GM23338 (cell line): Measurements from ENCODE around the gene STAT3. TPM values are rescaled to one million over a fixed set of nuclear protein-coding genes. Genes with fewer than 3 reads are reported as not detected.

Experiments
- ATAC-seq: fragments of 200-7000 bp; cut with Tn5 transposase; 3 replicates; pipeline ENCODE4 v1.9.1; 2020
- DNase-seq: peaks from one replicate; pipeline ENCODE4 v3.0.0-alpha.2; 2015; ENCODE audit warnings: low spot score
- H2AFZ ChIP-seq: fragments of 200-600 bp; sonication (generic); 2 replicates; pipeline ENCODE4 v1.8.0; 2016; ENCODE audit warnings: antibody characterized with exemption, mild to moderate bottlenecking, moderate library complexity
- H3F3A ChIP-seq: fragments of 200-600 bp; sonication (generic); replicated peaks from 2 replicates; pipeline ENCODE4 v1.8.0; 2017; ENCODE audit warnings: antibody characterized with exemption, mixed run types, low read depth
- H3K27ac ChIP-seq: fragments of 200-600 bp; sonication (generic); 2 replicates; pipeline ENCODE4 v1.6.1; 2016; ENCODE audit warnings: low read depth
- H3K27me3 ChIP-seq: fragments of 200-600 bp; sonication (generic); 2 replicates; pipeline ENCODE4 v1.8.0; 2016; ENCODE audit warnings: mild to moderate bottlenecking, mixed run types, moderate library complexity; ENCODE audit not compliant: insufficient read depth
- H3K36me3 ChIP-seq: fragments of 200-600 bp; sonication (generic); 2 replicates; pipeline ENCODE4 v1.8.0; 2016; ENCODE audit warnings: mild to moderate bottlenecking; ENCODE audit not compliant: insufficient read depth
- H3K4me1 ChIP-seq: fragments of 200-600 bp; sonication (generic); 2 replicates; pipeline ENCODE4 v1.8.0; 2016; ENCODE audit warnings: mild to moderate bottlenecking, moderate library complexity; ENCODE audit not compliant: insufficient read depth
- H3K4me2 ChIP-seq: fragments of 200-600 bp; sonication (generic); 2 replicates; pipeline ENCODE4 v1.7.1; 2017; ENCODE audit warnings: mixed run types
- H3K4me3 ChIP-seq: fragments of 200-600 bp; sonication (generic); 2 replicates; pipeline ENCODE4 v1.6.1; 2016; ENCODE audit warnings: mixed run types
- H3K79me2 ChIP-seq: fragments of 200-600 bp; sonication (generic); replicated peaks from 2 replicates; pipeline ENCODE4 v1.8.0; 2017; ENCODE audit warnings: mild to moderate bottlenecking; ENCODE audit not compliant: insufficient read depth
- H3K9me2 ChIP-seq: fragments of 200-600 bp; sonication (generic); 2 replicates; pipeline ENCODE4 v1.8.0; 2017; ENCODE audit not compliant: insufficient read depth
- H4K20me1 ChIP-seq: fragments of 200-600 bp; sonication (generic); replicated peaks from 2 replicates; pipeline ENCODE4 v1.8.0; 2017; ENCODE audit warnings: mild to moderate bottlenecking; ENCODE audit not compliant: insufficient read depth
- H3K27ac Mint-ChIP-seq: 2 replicates; pipeline ENCODE4 v1.8.0; 2020; ENCODE audit warnings: inconsistent platforms, mild to moderate bottlenecking, moderate library complexity, mixed read lengths
- H3K27me3 Mint-ChIP-seq: 3 replicates; pipeline ENCODE4 v1.8.0; 2022; ENCODE audit warnings: low read depth, mild to moderate bottlenecking, moderate library complexity, mixed read lengths, inconsistent platforms; ENCODE audit not compliant: insufficient read depth, poor library complexity
- H3K36me3 Mint-ChIP-seq: 3 replicates; pipeline ENCODE4 v1.8.0; 2021; ENCODE audit warnings: low read depth, mild to moderate bottlenecking, inconsistent platforms, moderate library complexity, mixed read lengths
- H3K4me1 Mint-ChIP-seq: 3 replicates; pipeline ENCODE4 v1.8.0; 2020; ENCODE audit warnings: mild to moderate bottlenecking, inconsistent platforms, mixed read lengths
- H3K4me3 Mint-ChIP-seq: 3 replicates; pipeline ENCODE4 v1.8.0; 2021; ENCODE audit warnings: moderate library complexity, mild to moderate bottlenecking, inconsistent platforms, mixed read lengths
- H3K9me3 Mint-ChIP-seq: 3 replicates; pipeline ENCODE4 v1.8.0; 2020; ENCODE audit warnings: moderate library complexity, mild to moderate bottlenecking, inconsistent platforms, mixed read lengths
- CREB1 ChIP-seq: fragments of 250-450 bp; sonication (Bioruptor Pico); IDR thresholded peaks from 2 replicates; pipeline ENCODE4 v1.5.0; 2020; ENCODE audit warnings: low read depth, mild to moderate bottlenecking, moderate library complexity
- CTCF ChIP-seq, 2 experiments: fragments of 200-600 bp in 1 of 2; sonication (generic) in 1 of 2; conservative IDR thresholded peaks; 2 replicates each; pipeline versions ENCODE4 v1.5.1 to v1.6.1; 2016 to 2017; ENCODE audit warnings: antibody characterized with exemption in 2 of 2, low read depth in 2 of 2, mild to moderate bottlenecking in 2 of 2, moderate library complexity in 1 of 2
- EZH2 ChIP-seq: fragments of 200-600 bp; sonication (generic); IDR thresholded peaks from one replicate; pipeline ENCODE4 v1.8.0; 2017; ENCODE audit warnings: antibody characterized with exemption, mild to moderate bottlenecking, low read depth; ENCODE audit not compliant: unreplicated experiment
- EZH2phosphoT487 ChIP-seq: fragments of 200-600 bp; sonication (generic); IDR thresholded peaks from one replicate; pipeline ENCODE4 v1.8.1; 2018; ENCODE audit warnings: antibody characterized with exemption; ENCODE audit not compliant: unreplicated experiment
- JUNB ChIP-seq: IDR thresholded peaks from one replicate; pipeline ENCODE4 v1.6.1; 2016; ENCODE audit warnings: antibody characterized with exemption; ENCODE audit not compliant: unreplicated experiment
- NANOG ChIP-seq: IDR thresholded peaks from 2 replicates; pipeline ENCODE4 v1.6.1; 2016; ENCODE audit warnings: antibody characterized with exemption, borderline replicate concordance
- POLR2AphosphoS5 ChIP-seq: IDR thresholded peaks from 2 replicates; pipeline ENCODE4 v1.6.1; 2016; ENCODE audit warnings: antibody characterized with exemption, low read depth
- STAT1 ChIP-seq: IDR thresholded peaks from one replicate; pipeline ENCODE4 v1.6.1; 2016; ENCODE audit warnings: antibody characterized with exemption; ENCODE audit not compliant: unreplicated experiment
- ZNF114 ChIP-seq: fragments of 250-450 bp; sonication (Bioruptor Pico); IDR thresholded peaks from 2 replicates; pipeline ENCODE4 v1.5.0; 2020; ENCODE audit warnings: mild to moderate bottlenecking, moderate library complexity
- ZNF331 ChIP-seq: fragments of 250-450 bp; sonication (Bioruptor Pico); IDR thresholded peaks from 2 replicates; pipeline ENCODE4 v1.5.0; 2020; ENCODE audit warnings: low read depth, mild to moderate bottlenecking, moderate library complexity
- polyA plus RNA-seq: library from polyadenylated mRNA; unstranded; fragments of >200 nt; fragmentation: Nextera tagmentation; extraction: Ambion mirVana; gene quantifications from 2 replicates; pipeline ENCODE4 v1.2.1, GENCODE V29; 2016
- total RNA-seq: library from RNA; depleted of rRNA; stranded (reverse); fragments of >200 nt; shearing (Covaris generic); gene quantifications from 2 replicates; pipeline ENCODE4 v1.2.3, GENCODE V29; 2014
- TF ChIP-seq, protein P1 (sequence below): fragments of 250-450 bp; sonication (Bioruptor Pico); IDR thresholded peaks from 2 replicates; pipeline ENCODE4 v1.5.0; 2020; ENCODE audit warnings: mild to moderate bottlenecking, moderate library complexity
- TF ChIP-seq, protein P2 (sequence below): IDR thresholded peaks from 2 replicates; pipeline ENCODE4 v1.6.1; 2016; ENCODE audit warnings: antibody characterized with exemption
- TF ChIP-seq, protein P3 (sequence below): IDR thresholded peaks from one replicate; pipeline ENCODE4 v1.6.1; 2018; ENCODE audit warnings: antibody characterized with exemption; ENCODE audit not compliant: unreplicated experiment

The STAT3 gene
- total and polyA plus RNA-seq, 2 experiments from 2014 or later, result 49.5 to 78.0 TPM

DNA sequence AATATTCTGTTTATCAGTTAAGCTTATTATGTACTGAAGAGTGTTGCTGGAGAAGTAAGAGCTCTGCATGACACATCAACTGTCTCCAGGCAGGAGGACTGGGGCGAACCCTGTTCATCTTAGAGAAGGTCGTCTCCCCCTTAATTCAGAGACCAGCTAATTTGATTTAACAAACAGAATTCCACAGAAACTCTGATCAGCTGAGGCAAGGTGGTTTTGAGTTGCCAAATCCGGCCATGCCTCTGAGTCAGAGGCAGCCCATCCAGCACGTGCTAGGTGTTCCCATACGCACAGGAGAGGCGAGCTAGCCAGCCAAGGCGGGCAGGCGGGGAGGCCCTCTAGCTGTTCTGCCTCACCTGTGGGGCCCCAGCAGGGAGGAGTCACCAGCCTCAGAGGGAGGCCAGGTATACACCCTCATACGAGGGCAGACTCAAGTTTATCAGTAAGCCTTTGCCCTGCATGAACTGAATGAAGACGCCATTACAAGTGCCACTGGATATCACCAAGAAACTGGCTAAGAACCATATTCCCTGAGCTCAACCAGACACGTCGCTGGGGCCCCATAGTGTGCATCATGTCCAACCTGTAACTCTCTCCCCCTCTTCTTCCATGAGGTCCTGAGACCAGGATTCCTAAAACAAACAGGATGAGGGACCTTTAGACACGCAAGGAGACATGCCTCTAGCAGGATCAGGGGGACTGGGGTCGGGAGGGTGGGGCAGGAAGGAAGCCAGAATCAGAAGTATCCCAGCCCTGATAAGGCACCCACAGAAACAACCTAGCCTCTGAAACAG is 74.3 kb downstream of the STAT3 start:
- peak overlapping the region; percentile 74 for H3K27ac ChIP-seq
- no peaks in the 10 kb centered on the region for H3K9me2 ChIP-seq
- H2AFZ ChIP-seq, result no peak overlapping the region
- DNase-seq (no peak), ATAC-seq (no peak)
- peaks cover 17% of the 10 kb centered on the region for H3K36me3 ChIP-seq
- TF ChIP-seq JUNB (no peak), CREB1 (no peak), NANOG (no peak), CTCF (conservative IDR thresholded peaks at IDR 0.05; ENCODE audit: low read depth in 2 of 2) (no peak), POLR2AphosphoS5 (no peak), ZNF114 (CRISPR knock-in tag) (no peak), EZH2phosphoT487 (no peak), ZNF331 (no peak), EZH2 (no peak), STAT1 (no peak)
- TF ChIP-seq, protein P1, sequence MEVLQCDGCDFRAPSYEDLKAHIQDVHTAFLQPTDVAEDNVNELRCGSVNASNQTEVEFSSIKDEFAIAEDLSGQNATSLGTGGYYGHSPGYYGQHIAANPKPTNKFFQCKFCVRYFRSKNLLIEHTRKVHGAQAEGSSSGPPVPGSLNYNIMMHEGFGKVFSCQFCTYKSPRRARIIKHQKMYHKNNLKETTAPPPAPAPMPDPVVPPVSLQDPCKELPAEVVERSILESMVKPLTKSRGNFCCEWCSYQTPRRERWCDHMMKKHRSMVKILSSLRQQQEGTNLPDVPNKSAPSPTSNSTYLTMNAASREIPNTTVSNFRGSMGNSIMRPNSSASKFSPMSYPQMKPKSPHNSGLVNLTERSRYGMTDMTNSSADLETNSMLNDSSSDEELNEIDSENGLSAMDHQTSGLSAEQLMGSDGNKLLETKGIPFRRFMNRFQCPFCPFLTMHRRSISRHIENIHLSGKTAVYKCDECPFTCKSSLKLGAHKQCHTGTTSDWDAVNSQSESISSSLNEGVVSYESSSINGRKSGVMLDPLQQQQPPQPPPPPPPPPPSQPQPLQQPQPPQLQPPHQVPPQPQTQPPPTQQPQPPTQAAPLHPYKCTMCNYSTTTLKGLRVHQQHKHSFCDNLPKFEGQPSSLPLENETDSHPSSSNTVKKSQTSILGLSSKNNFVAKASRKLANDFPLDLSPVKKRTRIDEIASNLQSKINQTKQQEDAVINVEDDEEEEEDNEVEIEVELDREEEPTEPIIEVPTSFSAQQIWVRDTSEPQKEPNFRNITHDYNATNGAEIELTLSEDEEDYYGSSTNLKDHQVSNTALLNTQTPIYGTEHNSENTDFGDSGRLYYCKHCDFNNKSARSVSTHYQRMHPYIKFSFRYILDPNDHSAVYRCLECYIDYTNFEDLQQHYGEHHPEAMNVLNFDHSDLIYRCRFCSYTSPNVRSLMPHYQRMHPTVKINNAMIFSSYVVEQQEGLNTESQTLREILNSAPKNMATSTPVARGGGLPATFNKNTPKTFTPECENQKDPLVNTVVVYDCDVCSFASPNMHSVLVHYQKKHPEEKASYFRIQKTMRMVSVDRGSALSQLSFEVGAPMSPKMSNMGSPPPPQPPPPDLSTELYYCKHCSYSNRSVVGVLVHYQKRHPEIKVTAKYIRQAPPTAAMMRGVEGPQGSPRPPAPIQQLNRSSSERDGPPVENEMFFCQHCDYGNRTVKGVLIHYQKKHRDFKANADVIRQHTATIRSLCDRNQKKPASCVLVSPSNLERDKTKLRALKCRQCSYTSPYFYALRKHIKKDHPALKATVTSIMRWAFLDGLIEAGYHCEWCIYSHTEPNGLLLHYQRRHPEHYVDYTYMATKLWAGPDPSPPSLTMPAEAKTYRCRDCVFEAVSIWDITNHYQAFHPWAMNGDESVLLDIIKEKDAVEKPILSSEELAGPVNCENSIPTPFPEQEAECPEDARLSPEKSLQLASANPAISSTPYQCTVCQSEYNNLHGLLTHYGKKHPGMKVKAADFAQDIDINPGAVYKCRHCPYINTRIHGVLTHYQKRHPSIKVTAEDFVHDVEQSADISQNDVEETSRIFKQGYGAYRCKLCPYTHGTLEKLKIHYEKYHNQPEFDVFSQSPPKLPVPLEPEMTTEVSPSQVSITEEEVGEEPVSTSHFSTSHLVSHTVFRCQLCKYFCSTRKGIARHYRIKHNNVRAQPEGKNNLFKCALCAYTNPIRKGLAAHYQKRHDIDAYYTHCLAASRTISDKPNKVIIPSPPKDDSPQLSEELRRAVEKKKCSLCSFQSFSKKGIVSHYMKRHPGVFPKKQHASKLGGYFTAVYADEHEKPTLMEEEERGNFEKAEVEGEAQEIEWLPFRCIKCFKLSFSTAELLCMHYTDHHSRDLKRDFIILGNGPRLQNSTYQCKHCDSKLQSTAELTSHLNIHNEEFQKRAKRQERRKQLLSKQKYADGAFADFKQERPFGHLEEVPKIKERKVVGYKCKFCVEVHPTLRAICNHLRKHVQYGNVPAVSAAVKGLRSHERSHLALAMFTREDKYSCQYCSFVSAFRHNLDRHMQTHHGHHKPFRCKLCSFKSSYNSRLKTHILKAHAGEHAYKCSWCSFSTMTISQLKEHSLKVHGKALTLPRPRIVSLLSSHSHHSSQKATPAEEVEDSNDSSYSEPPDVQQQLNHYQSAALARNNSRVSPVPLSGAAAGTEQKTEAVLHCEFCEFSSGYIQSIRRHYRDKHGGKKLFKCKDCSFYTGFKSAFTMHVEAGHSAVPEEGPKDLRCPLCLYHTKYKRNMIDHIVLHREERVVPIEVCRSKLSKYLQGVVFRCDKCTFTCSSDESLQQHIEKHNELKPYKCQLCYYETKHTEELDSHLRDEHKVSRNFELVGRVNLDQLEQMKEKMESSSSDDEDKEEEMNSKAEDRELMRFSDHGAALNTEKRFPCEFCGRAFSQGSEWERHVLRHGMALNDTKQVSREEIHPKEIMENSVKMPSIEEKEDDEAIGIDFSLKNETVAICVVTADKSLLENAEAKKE, result no peak
- TF ChIP-seq, protein P2, sequence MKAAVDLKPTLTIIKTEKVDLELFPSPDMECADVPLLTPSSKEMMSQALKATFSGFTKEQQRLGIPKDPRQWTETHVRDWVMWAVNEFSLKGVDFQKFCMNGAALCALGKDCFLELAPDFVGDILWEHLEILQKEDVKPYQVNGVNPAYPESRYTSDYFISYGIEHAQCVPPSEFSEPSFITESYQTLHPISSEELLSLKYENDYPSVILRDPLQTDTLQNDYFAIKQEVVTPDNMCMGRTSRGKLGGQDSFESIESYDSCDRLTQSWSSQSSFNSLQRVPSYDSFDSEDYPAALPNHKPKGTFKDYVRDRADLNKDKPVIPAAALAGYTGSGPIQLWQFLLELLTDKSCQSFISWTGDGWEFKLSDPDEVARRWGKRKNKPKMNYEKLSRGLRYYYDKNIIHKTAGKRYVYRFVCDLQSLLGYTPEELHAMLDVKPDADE, result no peak
- TF ChIP-seq, protein P3, sequence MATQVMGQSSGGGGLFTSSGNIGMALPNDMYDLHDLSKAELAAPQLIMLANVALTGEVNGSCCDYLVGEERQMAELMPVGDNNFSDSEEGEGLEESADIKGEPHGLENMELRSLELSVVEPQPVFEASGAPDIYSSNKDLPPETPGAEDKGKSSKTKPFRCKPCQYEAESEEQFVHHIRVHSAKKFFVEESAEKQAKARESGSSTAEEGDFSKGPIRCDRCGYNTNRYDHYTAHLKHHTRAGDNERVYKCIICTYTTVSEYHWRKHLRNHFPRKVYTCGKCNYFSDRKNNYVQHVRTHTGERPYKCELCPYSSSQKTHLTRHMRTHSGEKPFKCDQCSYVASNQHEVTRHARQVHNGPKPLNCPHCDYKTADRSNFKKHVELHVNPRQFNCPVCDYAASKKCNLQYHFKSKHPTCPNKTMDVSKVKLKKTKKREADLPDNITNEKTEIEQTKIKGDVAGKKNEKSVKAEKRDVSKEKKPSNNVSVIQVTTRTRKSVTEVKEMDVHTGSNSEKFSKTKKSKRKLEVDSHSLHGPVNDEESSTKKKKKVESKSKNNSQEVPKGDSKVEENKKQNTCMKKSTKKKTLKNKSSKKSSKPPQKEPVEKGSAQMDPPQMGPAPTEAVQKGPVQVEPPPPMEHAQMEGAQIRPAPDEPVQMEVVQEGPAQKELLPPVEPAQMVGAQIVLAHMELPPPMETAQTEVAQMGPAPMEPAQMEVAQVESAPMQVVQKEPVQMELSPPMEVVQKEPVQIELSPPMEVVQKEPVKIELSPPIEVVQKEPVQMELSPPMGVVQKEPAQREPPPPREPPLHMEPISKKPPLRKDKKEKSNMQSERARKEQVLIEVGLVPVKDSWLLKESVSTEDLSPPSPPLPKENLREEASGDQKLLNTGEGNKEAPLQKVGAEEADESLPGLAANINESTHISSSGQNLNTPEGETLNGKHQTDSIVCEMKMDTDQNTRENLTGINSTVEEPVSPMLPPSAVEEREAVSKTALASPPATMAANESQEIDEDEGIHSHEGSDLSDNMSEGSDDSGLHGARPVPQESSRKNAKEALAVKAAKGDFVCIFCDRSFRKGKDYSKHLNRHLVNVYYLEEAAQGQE, result no peak
- H3F3A ChIP-seq, result peaks cover 26% of the 10 kb centered on the region
- H3K4me1 ChIP-seq, result peaks cover 23% of the 10 kb centered on the region
- Mint-ChIP-seq H3K27ac (peak overlapping the region; percentile 40; the same call in 1 of the 2 replicates), H3K4me1 (peaks cover 41% of the 10 kb centered on the region), H3K9me3 (no peaks in the 10 kb centered on the region; the same call in 2 of the 3 replicates), H3K4me3 (no peak overlapping the region), H3K36me3 (peaks cover 27% of the 10 kb centered on the region), H3K27me3 (peaks cover 11% of the 10 kb centered on the region)
- no peak overlapping the region for H3K4me2 ChIP-seq
- H3K4me3 ChIP-seq, result no peak overlapping the region
- H3K27me3 ChIP-seq, result no peaks in the 10 kb centered on the region
- H3K79me2 ChIP-seq, result no peaks in the 10 kb centered on the region
- H4K20me1 ChIP-seq, result no peaks in the 10 kb centered on the region; the same call in 1 of the 2 replicates
